Ovary (tissue), 9 donors: ENCODE measurements around the gene NT5C. TPM values are rescaled to one million over a fixed set of nuclear protein-coding genes. Genes with fewer than 3 reads are reported as not detected.

Experiments
- DNase-seq, 5 donors: peaks; one replicate each; pipeline ENCODE4 v3.0.0-alpha.2; 2019 to 2020
- H3K27ac ChIP-seq, 2 donors: fragments of 200-600 bp; one replicate each; pipeline versions ENCODE4 v1.5.1 to v1.8.0; 2019 to 2022
- H3K27me3 ChIP-seq: fragments of 200-600 bp; one replicate; pipeline ENCODE4 v1.8.0; 2022
- H3K36me3 ChIP-seq: fragments of 200-600 bp; sonication (generic); one replicate; pipeline ENCODE4 v1.5.1; 2019
- H3K4me1 ChIP-seq: one replicate; pipeline ENCODE4 v1.8.1; 2013; ENCODE audit warnings: mild to moderate bottlenecking, moderate library complexity; ENCODE audit not compliant: insufficient read depth
- H3K4me3 ChIP-seq: fragments of 200-600 bp; sonication (generic); one replicate; pipeline ENCODE4 v1.5.1; 2017
- H3K9me3 ChIP-seq, 2 donors: fragments of 200-600 bp in 1 of 2; sonication (generic) in 1 of 2; one replicate each; pipeline versions ENCODE4 v1.5.1 to v1.8.1; 2013 to 2019; ENCODE audit warnings: mild to moderate bottlenecking in 1 of 2, moderate library complexity in 1 of 2
- EP300 ChIP-seq: sonication (generic); formaldehyde crosslinking; IDR thresholded peaks from one replicate; pipeline ENCODE4 v1.6.1; 2017; ENCODE audit warnings: antibody characterized with exemption
- POLR2A ChIP-seq: fragments of 450-650 bp; IDR thresholded peaks from one replicate; pipeline ENCODE4 v1.6.1; 2017; ENCODE audit warnings: antibody characterized with exemption, mild to moderate bottlenecking, moderate library complexity
- WGBS, 3 donors: extraction: QIAGEN DNeasy Blood & Tissue Kit in 1 of 3; methylation state at CpG; one replicate each; pipeline versions ENCODE4 v1.1.5 to v1.1.7; 2013 to 2017; 5-methylcytosine and 5-hydroxymethylcytosine counted together
- intact Hi-C, 4 donors: fragments of 100-400 bp; cut with DNase I; formaldehyde crosslinking; loops; one replicate each; pipeline versions ENCODE4 v1.11.0 to v1.15.1; 2022 to 2023
- polyA plus RNA-seq, 2 donors: library from polyadenylated mRNA; stranded (reverse); fragments of 200-250 nt in 1 of 2; fragments of 350-450 nt in 1 of 2; fragmentation: Illumina TruSeq in 1 of 2; extraction: RNeasy Lipid Tissue Mini Kit (QIAGEN cat#74804) in 1 of 2; gene quantifications; one replicate each; pipeline ENCODE4 v1.2.3, GENCODE V29; 2013 to 2014
- total RNA-seq, 7 donors: library from RNA; depleted of rRNA in 2 of 7; stranded (reverse); fragments of >200 nt in 2 of 7; fragmentation: NEBNext Ultra II Directional in 3 of 7; extraction: Animal tissue kit (Norgen Biotek cat#: 25700) in 3 of 7; gene quantifications; one replicate each; pipeline versions ENCODE4 v1.1.0 to v1.2.4, GENCODE V29; 2016 to 2023
- TF ChIP-seq, protein P1 (sequence below), 3 donors: fragments of 450-650 bp in 2 of 3; fragments of 200-600 bp in 1 of 3; IDR thresholded peaks; one replicate each; pipeline versions ENCODE4 v1.5.1 to v1.8.0; 2016 to 2022; ENCODE audit warnings: antibody characterized with exemption in 3 of 3, mild to moderate bottlenecking in 1 of 3
- donor health status: DM: no; HTN: no; CAD: no; lungs with moderate emphysema.
- donor health status: DM: no; HTN: no; CAD: no.
- donor health status: Bipolar disorder and iron deficiency.
- donor health status: DM: yes; HTN: yes; CAD: no.
- donor health status: DM: no; HTN: no; CAD: no.
- donor health status: DM: yes; HTN: yes; CAD: no.

Gene NT5C
- total and polyA plus RNA-seq, 9 donors: 10.0 to 118 (median 65.9) TPM

DNA sequence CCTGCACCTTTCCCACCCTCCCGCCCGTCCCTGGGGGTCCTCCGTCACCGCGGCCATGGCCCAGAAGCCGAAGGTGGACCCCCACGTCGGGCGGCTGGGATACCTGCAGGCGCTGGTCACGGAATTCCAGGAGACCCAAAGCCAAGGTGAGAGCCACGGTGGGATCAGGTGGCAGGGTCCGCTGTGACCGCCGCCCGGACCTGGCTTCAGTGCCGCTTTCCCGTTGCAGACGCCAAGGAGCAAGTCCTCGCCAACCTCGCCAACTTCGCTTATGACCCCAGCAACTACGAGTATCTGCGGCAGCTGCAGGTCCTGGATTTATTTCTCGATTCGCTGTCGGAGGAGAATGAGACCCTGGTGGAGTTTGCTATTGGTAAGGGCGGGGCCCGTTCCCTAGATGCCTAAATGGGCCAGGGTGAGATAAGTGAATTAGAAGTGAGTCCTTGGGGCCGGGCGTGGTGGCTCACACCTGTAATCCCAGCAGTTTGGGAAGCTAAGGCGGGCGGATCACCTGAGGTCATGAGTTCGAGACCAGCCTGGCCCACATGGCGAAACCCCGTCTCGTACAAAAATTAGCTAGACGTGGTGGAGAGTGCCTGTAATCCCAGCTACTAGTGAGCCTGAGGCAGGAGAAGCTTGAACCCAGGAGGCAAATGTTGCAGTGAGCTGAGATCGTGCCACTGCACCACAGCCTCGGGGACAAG lies 21.2 kb downstream of the NT5C start:
- intact Hi-C loops: loop anchor here in 2 of 4 donors (10.0 kb wide), 2 partner anchors 64 to 94 kb away; partner anchors contain the start of gene NUP85 (in 1 of the 2)
- WGBS, 3 donors: 20 to 26% (median 25%) methylated on average over 33 to 40 of the region's 40 CpGs
- Histone ChIP-seq H3K4me3 (peak overlapping the region; percentile 72), H3K36me3 (no peaks in the 10 kb centered on the region), H3K4me1 (peaks cover 2% of the 10 kb centered on the region), H3K9me3 (no peaks in the 10 kb centered on the region), H3K27ac (peak overlapping the region in 1 of 2 donors; percentile 22), H3K27me3 (no peaks in the 10 kb centered on the region)
- TF ChIP-seq POLR2A (no peak), EP300 (no peak)
- TF ChIP-seq, protein P1, sequence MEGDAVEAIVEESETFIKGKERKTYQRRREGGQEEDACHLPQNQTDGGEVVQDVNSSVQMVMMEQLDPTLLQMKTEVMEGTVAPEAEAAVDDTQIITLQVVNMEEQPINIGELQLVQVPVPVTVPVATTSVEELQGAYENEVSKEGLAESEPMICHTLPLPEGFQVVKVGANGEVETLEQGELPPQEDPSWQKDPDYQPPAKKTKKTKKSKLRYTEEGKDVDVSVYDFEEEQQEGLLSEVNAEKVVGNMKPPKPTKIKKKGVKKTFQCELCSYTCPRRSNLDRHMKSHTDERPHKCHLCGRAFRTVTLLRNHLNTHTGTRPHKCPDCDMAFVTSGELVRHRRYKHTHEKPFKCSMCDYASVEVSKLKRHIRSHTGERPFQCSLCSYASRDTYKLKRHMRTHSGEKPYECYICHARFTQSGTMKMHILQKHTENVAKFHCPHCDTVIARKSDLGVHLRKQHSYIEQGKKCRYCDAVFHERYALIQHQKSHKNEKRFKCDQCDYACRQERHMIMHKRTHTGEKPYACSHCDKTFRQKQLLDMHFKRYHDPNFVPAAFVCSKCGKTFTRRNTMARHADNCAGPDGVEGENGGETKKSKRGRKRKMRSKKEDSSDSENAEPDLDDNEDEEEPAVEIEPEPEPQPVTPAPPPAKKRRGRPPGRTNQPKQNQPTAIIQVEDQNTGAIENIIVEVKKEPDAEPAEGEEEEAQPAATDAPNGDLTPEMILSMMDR (IDR thresholded peaks at IDR 0.05): no peak
- DNase-seq: no peak

DNA sequence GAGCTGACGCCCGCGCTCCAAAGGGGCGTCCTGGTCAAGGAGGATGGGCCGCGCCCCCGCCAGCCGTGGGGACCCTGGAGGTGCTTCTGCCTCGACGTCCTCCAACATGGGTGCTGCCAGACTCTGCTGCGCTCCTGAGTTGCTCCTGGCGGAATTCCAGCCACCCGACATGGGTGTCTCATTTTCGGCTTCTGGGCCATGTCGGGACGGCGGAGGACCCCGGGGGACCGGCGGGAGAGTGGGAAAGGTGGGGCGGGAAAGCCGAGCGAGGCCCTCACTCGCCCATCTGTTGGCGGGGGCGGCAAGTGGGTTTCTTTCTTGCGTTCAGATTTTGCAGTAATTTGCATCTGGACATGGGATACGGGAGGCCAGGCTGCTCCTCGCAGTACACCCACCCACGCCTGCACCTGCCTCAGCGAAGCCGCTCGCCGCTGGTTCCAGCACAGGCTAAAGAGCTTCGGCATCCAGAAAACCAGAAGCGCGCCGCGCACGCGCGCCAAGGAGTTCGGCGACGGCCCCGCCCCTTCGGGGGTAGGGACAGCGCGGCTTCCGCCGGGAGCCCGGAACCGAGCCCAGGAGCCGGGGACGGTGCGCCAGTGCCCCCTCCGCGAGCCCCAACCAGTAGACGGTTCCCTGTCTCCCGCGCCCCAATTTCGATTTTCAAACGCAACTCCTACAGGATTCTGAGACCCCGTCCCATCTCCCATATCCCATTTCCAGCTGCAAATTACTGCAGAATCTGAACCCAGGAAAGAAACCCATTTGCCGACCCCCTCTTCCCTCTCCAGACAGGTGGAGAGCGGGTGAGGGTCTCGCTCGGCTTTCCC lies 21.9 kb downstream of the NT5C start, which contains the start of gene ARMC7:
ARMC7 (plus strand) TSS at position 563 of the 827 bp plus-strand sequence. CDS start 320 bp downstream, outside the sequence.
- intact Hi-C loops: loop anchor here in 2 of 4 donors (10.0 kb wide), 2 partner anchors 65 to 95 kb away; partner anchors contain the start of gene NUP85 (in 1 of the 2)
- H3K4me1 ChIP-seq: peaks cover 1% of the 10 kb centered on the region
- H3K27ac ChIP-seq: peak within 1 kb of the TSS in 1 of 2 donors; percentile 22
- H3K36me3 ChIP-seq: no peaks in the 10 kb centered on the region
- WGBS, 3 donors: 0% methylated on average over 68 of the region's 68 CpGs
- TF ChIP-seq, protein P1 (IDR thresholded peaks at IDR 0.05): no peak
- peak; percentile 32 for TF ChIP-seq POLR2A
- DNase-seq: peak; percentile 84 to 94 (median 89)
- H3K9me3 ChIP-seq: no peaks in the 10 kb centered on the region
- H3K4me3 ChIP-seq: peak within 1 kb of the TSS; percentile 72
- no peaks in the 10 kb centered on the region for H3K27me3 ChIP-seq

DNA sequence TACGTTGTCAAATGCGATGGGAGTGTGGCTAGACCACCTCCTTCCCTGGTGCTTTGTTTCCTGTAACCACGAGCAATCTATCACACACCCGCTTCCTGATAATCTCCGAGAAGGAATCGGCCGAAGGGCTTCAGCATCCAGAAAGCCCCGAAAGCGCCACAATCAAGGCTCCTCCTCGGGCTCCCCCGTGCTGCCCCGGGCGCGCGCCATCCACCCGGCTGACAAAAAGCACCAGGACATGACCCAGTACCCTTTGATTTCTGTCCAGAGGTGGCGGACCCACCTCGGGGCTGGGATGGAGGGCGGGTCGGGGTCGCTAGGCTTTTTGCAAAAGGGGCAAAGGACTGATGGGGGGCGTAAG lies 22.5 kb downstream of the NT5C start:
- H3K4me3 ChIP-seq: peak overlapping the region; percentile 72
- TF ChIP-seq EP300: no peak
- TF ChIP-seq, protein P1 (IDR thresholded peaks at IDR 0.05): no peak
- TF ChIP-seq POLR2A: no peak
- no peaks in the 10 kb centered on the region for H3K9me3 ChIP-seq
- H3K36me3 ChIP-seq: no peaks in the 10 kb centered on the region
- no peak for DNase-seq
- H3K4me1 ChIP-seq: peaks cover 1% of the 10 kb centered on the region
- WGBS, 3 donors: 2 to 7% (median 3%) methylated on average over 22 of the region's 22 CpGs
- intact Hi-C loops: no loop called here
- H3K27ac ChIP-seq: no peak overlapping the region
- H3K27me3 ChIP-seq: no peaks in the 10 kb centered on the region

DNA sequence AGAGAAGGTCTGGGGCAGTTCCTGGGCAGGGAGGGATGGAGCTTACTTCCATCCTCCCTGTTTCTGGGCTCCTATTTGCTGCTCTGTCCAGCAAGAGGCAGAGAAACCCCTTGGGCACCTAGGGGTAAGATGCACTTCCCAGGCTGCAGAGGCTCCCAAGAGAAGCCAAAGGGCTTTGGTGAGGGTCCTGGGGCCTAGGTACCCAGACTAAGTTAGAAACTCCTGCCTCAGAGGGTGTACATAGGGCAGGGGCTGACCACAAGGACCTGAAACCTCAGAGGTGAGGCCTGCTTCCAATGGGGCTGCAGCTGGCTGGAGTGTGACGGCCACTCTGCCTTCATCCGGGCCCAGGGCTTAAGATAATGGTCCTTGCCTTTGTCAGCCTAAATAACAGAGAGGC lies 23.3 kb downstream of the NT5C start:
- intact Hi-C loops: no loop called here
- Histone ChIP-seq H3K36me3 (no peaks in the 10 kb centered on the region), H3K4me1 (peaks cover 1% of the 10 kb centered on the region), H3K27ac (no peak overlapping the region), H3K27me3 (no peaks in the 10 kb centered on the region), H3K4me3 (no peak overlapping the region), H3K9me3 (no peaks in the 10 kb centered on the region)
- 40 to 58% (median 56%) methylated on average over 2 of the region's 2 CpGs for WGBS, 3 donors
- DNase-seq: no peak
- TF ChIP-seq POLR2A: no peak
